ENCODE data around the gene AVPI1. TPM values are rescaled to one million over a fixed set of nuclear protein-coding genes. Genes with fewer than 3 reads are reported as not detected.

The AVPI1 gene
- total and polyA plus RNA-seq, 8 donors, result 4.3 to 19.7 (median 5.1) TPM

Other genes with a start within 250 kb of the AVPI1 start
- gene EXOSC1, start 241.2 kb downstream of the AVPI1 start, total RNA-seq, result 10 to 100 TPM; 27.2 to 30.4 TPM
- gene EXOSC1, start 241.2 kb downstream of the AVPI1 start, polyA plus RNA-seq (ENCODE audit: insufficient read length in 6 of 6), result 10 to 100 TPM; 34.9 to 43.1 (median 40.1) TPM
- gene ZDHHC16, start 241.1 kb downstream of the AVPI1 start, total RNA-seq, result 10 to 100 TPM; 61.5 to 65.2 TPM
- gene ZDHHC16, start 241.1 kb downstream of the AVPI1 start, polyA plus RNA-seq (ENCODE audit: insufficient read length in 6 of 6), result 10 to 100 TPM; 44.8 to 48.7 (median 46.6) TPM
- gene MMS19, start 188.8 kb downstream of the AVPI1 start, total RNA-seq, result 10 to 100 TPM; 60.1 to 60.7 TPM
- gene MMS19, start 188.8 kb downstream of the AVPI1 start, polyA plus RNA-seq (ENCODE audit: insufficient read length in 6 of 6), result 100 to 1,000 TPM in 3 of 6 donors, 10 to 100 TPM in 3; 94.4 to 113 (median 101) TPM
- gene UBTD1, start 188.3 kb downstream of the AVPI1 start, total RNA-seq, result 10 to 100 TPM; 30.4 to 41.0 TPM
- gene UBTD1, start 188.3 kb downstream of the AVPI1 start, polyA plus RNA-seq (ENCODE audit: insufficient read length in 6 of 6), result 10 to 100 TPM; 16.6 to 25.2 (median 19.2) TPM
- gene ANKRD2, start 114.5 kb downstream of the AVPI1 start, total RNA-seq, result 1 to 10 TPM; 1.3 to 1.9 TPM
- gene ANKRD2, start 114.5 kb downstream of the AVPI1 start, polyA plus RNA-seq (ENCODE audit: insufficient read length in 6 of 6), result under 1 TPM; 0.18 to 0.43 (median 0.25) TPM
- 1 to 10 TPM; 1.1 to 1.2 TPM for gene HOGA1, start 102.9 kb downstream of the AVPI1 start, total RNA-seq
- 1 to 10 TPM in 4 of 6 donors, under 1 TPM in 2; 0.85 to 2.2 (median 1.5) TPM for gene HOGA1, start 102.9 kb downstream of the AVPI1 start, polyA plus RNA-seq (ENCODE audit: insufficient read length in 6 of 6)
- gene C10orf62, start 97.5 kb downstream of the AVPI1 start, total RNA-seq, result not detected
- gene C10orf62, start 97.5 kb downstream of the AVPI1 start, polyA plus RNA-seq (ENCODE audit: insufficient read length in 6 of 6), result under 1 TPM in 2 of 6 donors, not detected in 4; 0.14 to 0.15 TPM
- 1 to 10 TPM; 4.1 to 10.0 TPM for gene MORN4, start 53.7 kb downstream of the AVPI1 start, total RNA-seq
- gene MORN4, start 53.7 kb downstream of the AVPI1 start, polyA plus RNA-seq (ENCODE audit: insufficient read length in 6 of 6), result 10 to 100 TPM; 14.2 to 21.1 (median 15.8) TPM
- 10 to 100 TPM; 25.8 to 27.1 TPM for gene PI4K2A, start 46.6 kb downstream of the AVPI1 start, total RNA-seq
- 10 to 100 TPM; 12.7 to 17.1 (median 14.2) TPM for gene PI4K2A, start 46.6 kb downstream of the AVPI1 start, polyA plus RNA-seq (ENCODE audit: insufficient read length in 6 of 6)
- gene MARVELD1, start 26.5 kb upstream of the AVPI1 start, total RNA-seq, result 10 to 100 TPM; 48.1 to 58.4 TPM
- gene MARVELD1, start 26.5 kb upstream of the AVPI1 start, polyA plus RNA-seq (ENCODE audit: insufficient read length in 6 of 6), result 10 to 100 TPM; 51.2 to 66.9 (median 61.0) TPM
- 10 to 100 TPM; 20.6 to 23.2 TPM for gene ZFYVE27, start 49.9 kb upstream of the AVPI1 start, total RNA-seq
- 10 to 100 TPM; 26.8 to 35.5 (median 28.2) TPM for gene ZFYVE27, start 49.9 kb upstream of the AVPI1 start, polyA plus RNA-seq (ENCODE audit: insufficient read length in 6 of 6)
- gene SFRP5, start 84.8 kb upstream of the AVPI1 start, total RNA-seq, result 1 to 10 TPM in 1 of 2 donors, under 1 TPM in 1; 0.24 to 1.9 TPM
- 1 to 10 TPM; 1.3 to 9.1 (median 3.5) TPM for gene SFRP5, start 84.8 kb upstream of the AVPI1 start, polyA plus RNA-seq (ENCODE audit: insufficient read length in 6 of 6)
- 1 to 10 TPM in 1 of 2 donors, under 1 TPM in 1; 0.68 to 1.9 TPM for gene GOLGA7B, start 162.6 kb upstream of the AVPI1 start, total RNA-seq
- under 1 TPM; 0.17 to 0.61 (median 0.36) TPM for gene GOLGA7B, start 162.6 kb upstream of the AVPI1 start, polyA plus RNA-seq (ENCODE audit: insufficient read length in 6 of 6)

Data from left lung (tissue), 8 donors.